Measurements from ENCODE around the gene CSNK2A1. TPM values are rescaled to one million over a fixed set of nuclear protein-coding genes. Genes with fewer than 3 reads are reported as not detected.

The CSNK2A1 gene
- total RNA-seq, 1 experiment from 2014 or later = 229 TPM

DNA sequence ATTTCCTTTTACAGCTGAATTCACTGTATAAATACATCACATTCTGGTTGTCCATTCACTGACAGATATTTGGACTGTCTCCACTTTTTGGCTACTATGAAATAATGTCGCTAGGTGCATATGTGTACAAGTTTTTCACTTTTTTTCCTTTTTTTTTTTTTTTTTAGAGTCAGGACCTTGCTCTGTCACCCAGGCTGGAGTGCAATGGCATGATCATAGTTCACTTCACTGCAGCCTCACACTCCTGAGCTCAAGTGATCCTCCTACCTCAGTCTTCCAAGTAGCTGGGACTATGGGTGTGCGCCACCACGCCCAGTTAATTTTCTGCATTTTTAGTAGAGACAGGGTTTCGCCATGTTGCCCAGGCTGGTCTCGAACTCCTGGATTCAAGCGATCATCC, 13.3 kb downstream of the CSNK2A1 start:
- Histone ChIP-seq H3K79me2 (ENCODE audit: insufficient read depth, low read length) (peaks cover 65% of the 10 kb centered on the region), H3K14ac (ENCODE audit: insufficient read depth, low read length) (no peak overlapping the region), H3K9me3 (ENCODE audit: control insufficient read depth, low read depth, low read length) (no peaks in the 10 kb centered on the region), H3K27ac (ENCODE audit: insufficient read length, low read depth, low read length) (no peak overlapping the region), H2BK12ac (ENCODE audit: insufficient read length, low read depth, low read length) (no peak overlapping the region), H3K23ac (ENCODE audit: insufficient read length, low read depth, low read length) (no peak overlapping the region), H2BK15ac (ENCODE audit: low read depth, low read length) (no peak overlapping the region), H3K4me1 (ENCODE audit: insufficient read depth, low read length) (peaks cover 6% of the 10 kb centered on the region; the same call in 1 of the 2 replicates), H4K8ac (replicated peaks; ENCODE audit: insufficient read length, low read depth, low read length) (no peak overlapping the region), H3K23me2 (ENCODE audit: insufficient read length, low read depth, low read length, poor library complexity, severe bottlenecking) (no peaks in the 10 kb centered on the region), H3K4me2 (ENCODE audit: insufficient read depth, insufficient read length, low read length) (no peak overlapping the region), H3K56ac (ENCODE audit: insufficient read length, low read depth, low read length) (no peak overlapping the region), H3K4ac (ENCODE audit: low read depth, low read length) (no peak overlapping the region), H3K9ac (ENCODE audit: extremely low read depth, insufficient read length, low read length) (no peak overlapping the region), H4K20me1 (ENCODE audit: control insufficient read depth, insufficient read depth, insufficient read length) (no peaks in the 10 kb centered on the region), H4K5ac (ENCODE audit: insufficient read length, low read depth, low read length) (no peak overlapping the region), H2AFZ (ENCODE audit: low read length) (no peak overlapping the region), H2BK20ac (ENCODE audit: low read depth, low read length, poor library complexity, severe bottlenecking) (no peak overlapping the region), H2BK5ac (ENCODE audit: insufficient read length, low read length) (no peak overlapping the region), H3K27me3 (ENCODE audit: insufficient read depth, low read length) (no peaks in the 10 kb centered on the region), H3K18ac (ENCODE audit: insufficient read length, low read depth, low read length) (no peak overlapping the region), H2BK120ac (ENCODE audit: low read depth, low read length, poor library complexity, severe bottlenecking) (no peak overlapping the region), H3T11ph (ENCODE audit: low read length) (no peak overlapping the region), H3K79me1 (ENCODE audit: insufficient read depth, low read depth, low read length, poor library complexity, severe bottlenecking) (peaks cover 11% of the 10 kb centered on the region), H4K91ac (ENCODE audit: insufficient read length, low read depth, low read length) (no peak overlapping the region), H2AK5ac (ENCODE audit: insufficient read length, low read length) (no peak overlapping the region)
- H3K9me3 Mint-ChIP-seq = no peaks in the 10 kb centered on the region; a peak in 1 of 5 replicates
- H3K27me3 Mint-ChIP-seq (ENCODE audit: low read depth) = no peaks in the 10 kb centered on the region
- WGBS (ENCODE audit: extremely low coverage, insufficient read length, low lambda C conversion rate) = no CpG with 5 or more reads among the region's 6 CpGs
- H3K4me3 Mint-ChIP-seq = no peak overlapping the region
- H3K4me1 Mint-ChIP-seq = peaks cover 31% of the 10 kb centered on the region in 2 experiments
- H3K36me3 Mint-ChIP-seq (ENCODE audit: insufficient read depth in 1 of 3, low read depth in 3 of 3) = peaks cover 24 to 44% (median 27%) of the 10 kb centered on the region in 3 experiments; a peak in 6 of 7 replicates
- TF ChIP-seq, protein P1, sequence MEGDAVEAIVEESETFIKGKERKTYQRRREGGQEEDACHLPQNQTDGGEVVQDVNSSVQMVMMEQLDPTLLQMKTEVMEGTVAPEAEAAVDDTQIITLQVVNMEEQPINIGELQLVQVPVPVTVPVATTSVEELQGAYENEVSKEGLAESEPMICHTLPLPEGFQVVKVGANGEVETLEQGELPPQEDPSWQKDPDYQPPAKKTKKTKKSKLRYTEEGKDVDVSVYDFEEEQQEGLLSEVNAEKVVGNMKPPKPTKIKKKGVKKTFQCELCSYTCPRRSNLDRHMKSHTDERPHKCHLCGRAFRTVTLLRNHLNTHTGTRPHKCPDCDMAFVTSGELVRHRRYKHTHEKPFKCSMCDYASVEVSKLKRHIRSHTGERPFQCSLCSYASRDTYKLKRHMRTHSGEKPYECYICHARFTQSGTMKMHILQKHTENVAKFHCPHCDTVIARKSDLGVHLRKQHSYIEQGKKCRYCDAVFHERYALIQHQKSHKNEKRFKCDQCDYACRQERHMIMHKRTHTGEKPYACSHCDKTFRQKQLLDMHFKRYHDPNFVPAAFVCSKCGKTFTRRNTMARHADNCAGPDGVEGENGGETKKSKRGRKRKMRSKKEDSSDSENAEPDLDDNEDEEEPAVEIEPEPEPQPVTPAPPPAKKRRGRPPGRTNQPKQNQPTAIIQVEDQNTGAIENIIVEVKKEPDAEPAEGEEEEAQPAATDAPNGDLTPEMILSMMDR (conservative IDR thresholded peaks at IDR 0.05) = no peak
- H3K27ac Mint-ChIP-seq = no peak overlapping the region
- DNase-seq = no peak
